ENCODE data around the gene GSC2.

DNA sequence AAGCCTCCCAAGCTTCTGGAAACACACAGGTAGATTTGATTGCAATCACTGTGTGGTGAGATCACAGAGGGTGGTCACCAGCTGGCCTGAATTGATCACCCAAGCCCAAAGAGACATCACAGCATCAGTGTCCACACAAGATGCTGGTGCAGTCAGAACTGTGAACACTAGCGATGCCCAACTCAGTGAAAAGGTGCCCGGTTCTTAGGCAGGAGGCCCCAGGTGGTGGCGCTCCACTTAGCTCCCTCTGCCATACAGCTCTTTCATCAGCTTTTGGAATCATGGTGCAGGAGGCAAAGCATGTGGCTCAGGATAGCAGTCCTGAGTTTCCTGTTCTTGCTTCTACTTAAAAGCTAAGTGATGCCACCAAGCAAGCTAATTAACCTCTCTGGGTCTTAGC is 39.0 kb downstream of the GSC2 start:
- TF ChIP-seq, protein P1, sequence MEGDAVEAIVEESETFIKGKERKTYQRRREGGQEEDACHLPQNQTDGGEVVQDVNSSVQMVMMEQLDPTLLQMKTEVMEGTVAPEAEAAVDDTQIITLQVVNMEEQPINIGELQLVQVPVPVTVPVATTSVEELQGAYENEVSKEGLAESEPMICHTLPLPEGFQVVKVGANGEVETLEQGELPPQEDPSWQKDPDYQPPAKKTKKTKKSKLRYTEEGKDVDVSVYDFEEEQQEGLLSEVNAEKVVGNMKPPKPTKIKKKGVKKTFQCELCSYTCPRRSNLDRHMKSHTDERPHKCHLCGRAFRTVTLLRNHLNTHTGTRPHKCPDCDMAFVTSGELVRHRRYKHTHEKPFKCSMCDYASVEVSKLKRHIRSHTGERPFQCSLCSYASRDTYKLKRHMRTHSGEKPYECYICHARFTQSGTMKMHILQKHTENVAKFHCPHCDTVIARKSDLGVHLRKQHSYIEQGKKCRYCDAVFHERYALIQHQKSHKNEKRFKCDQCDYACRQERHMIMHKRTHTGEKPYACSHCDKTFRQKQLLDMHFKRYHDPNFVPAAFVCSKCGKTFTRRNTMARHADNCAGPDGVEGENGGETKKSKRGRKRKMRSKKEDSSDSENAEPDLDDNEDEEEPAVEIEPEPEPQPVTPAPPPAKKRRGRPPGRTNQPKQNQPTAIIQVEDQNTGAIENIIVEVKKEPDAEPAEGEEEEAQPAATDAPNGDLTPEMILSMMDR (IDR thresholded peaks at IDR 0.05 in 4 of 5, conservative IDR thresholded peaks at IDR 0.05 in 1 of 5): no peak
- TF ChIP-seq POLR2A (IDR thresholded peaks at IDR 0.05): no peak
